ENCODE data around the gene WNT8B. TPM values are rescaled to one million over a fixed set of nuclear protein-coding genes. Genes with fewer than 3 reads are reported as not detected.

Gene WNT8B
- total and polyA plus RNA-seq, 10 of the 15 experiments (the other 5 are each of a cell fraction or from before 2014, with no cell fraction given) = not detected

DNA sequence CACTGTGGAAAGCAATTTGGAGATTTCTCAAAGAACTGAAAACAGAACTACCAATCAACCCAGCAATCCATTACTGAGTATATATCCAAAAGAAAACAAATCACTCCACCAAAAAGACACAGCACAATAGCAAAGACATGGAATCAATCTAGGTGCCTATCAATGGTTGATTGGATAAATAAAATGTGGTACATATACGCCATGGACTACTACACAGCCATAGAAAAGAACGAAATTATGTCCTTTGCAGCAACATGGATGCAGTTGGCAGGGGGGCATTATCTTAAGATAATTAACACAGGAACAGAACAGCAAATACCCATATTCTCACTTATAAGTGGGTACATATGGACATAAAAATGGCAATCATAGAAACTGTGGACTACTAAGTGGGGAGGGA, 35.4 kb upstream of the WNT8B start:
- no peaks in the 10 kb centered on the region for H3K9me3 ChIP-seq (replicated peaks; ENCODE audit: control insufficient read depth, insufficient read depth, low read length)
- no peak overlapping the region for H3K27ac ChIP-seq (ENCODE audit: control insufficient read depth, insufficient read depth)
- no peaks in the 10 kb centered on the region for H3K4me1 ChIP-seq (ENCODE audit: control insufficient read depth, insufficient read depth, low read length)
- ChIA-PET RAD21 (ENCODE audit: unreplicated experiment) (no interaction called here), CTCF (interaction anchor here (7.5 kb wide), 1 partner anchor 90 kb away, joined by 312 read pairs; no protein-coding TSS in a partner anchor), SMC1A (ENCODE audit: uncharacterized antibody, unreplicated experiment) (no interaction called here), POLR2A (no interaction called here)
- DNase-seq (ENCODE audit: low read depth, low spot score) (no peak), FAIRE-seq (no peak), ATAC-seq (no peak)
- no peak overlapping the region for H3K4me2 ChIP-seq (ENCODE audit: control insufficient read depth, insufficient read depth)
- intact Hi-C loops (cut with micrococcal nuclease; ENCODE audit: unreplicated experiment) = no loop called here
- H3K9ac ChIP-seq (ENCODE audit: control insufficient read depth, insufficient read depth, low read length) = no peak overlapping the region
- no peak overlapping the region for H3K4me3 ChIP-seq
- in situ Hi-C loops (cut with MboI) = no loop called here
- H3K27me3 ChIP-seq (replicated peaks in 1 of 2; ENCODE audit: control insufficient read depth in 2 of 2, insufficient read depth in 2 of 2, low read length in 1 of 2) = no peaks in the 10 kb centered on the region
- H3K36me3 ChIP-seq (ENCODE audit: control insufficient read depth in 2 of 2, insufficient read depth in 2 of 2, low read length in 1 of 2) = no peaks in the 10 kb centered on the region
- no peak overlapping the region for H2AFZ ChIP-seq (ENCODE audit: control insufficient read depth, low read depth, low read length)
- no peaks in the 10 kb centered on the region for H3K79me2 ChIP-seq (ENCODE audit: control insufficient read depth, insufficient read depth, low read length)
- WGBS (ENCODE audit: insufficient coverage, insufficient replicate concordance, low lambda C conversion rate, missing lambda C conversion rate) = 68% methylated on average over 2 of the region's 2 CpGs
- no peaks in the 10 kb centered on the region for H4K20me1 ChIP-seq (ENCODE audit: control insufficient read depth, insufficient read depth)
- BruUV-seq (replicated peaks) = no TSS peak
- TF ChIP-seq SMAD5 (IDR thresholded peaks at IDR 0.05; ENCODE audit: low read depth) (no peak), MEF2B (IDR thresholded peaks at IDR 0.05; ENCODE audit: partially characterized antibody, poor library complexity, severe bottlenecking) (no peak), WRNIP1 (IDR thresholded peaks at IDR 0.05; ENCODE audit: borderline replicate concordance, low read depth, low read length) (no peak), ZNF622 (IDR thresholded peaks at IDR 0.05) (no peak), NFYA (IDR thresholded peaks at IDR 0.05; ENCODE audit: borderline replicate concordance, low read depth, low read length) (no peak), RCOR1 (conservative IDR thresholded peaks at IDR 0.05; ENCODE audit: low read depth, low read length) (no peak), BMI1 (IDR thresholded peaks at IDR 0.05; ENCODE audit: borderline replicate concordance) (no peak), RUNX3 (IDR thresholded peaks at IDR 0.05; ENCODE audit: low read length) (no peak), ZNF217 (IDR thresholded peaks at IDR 0.05) (no peak)
- TF ChIP-seq, protein P1, sequence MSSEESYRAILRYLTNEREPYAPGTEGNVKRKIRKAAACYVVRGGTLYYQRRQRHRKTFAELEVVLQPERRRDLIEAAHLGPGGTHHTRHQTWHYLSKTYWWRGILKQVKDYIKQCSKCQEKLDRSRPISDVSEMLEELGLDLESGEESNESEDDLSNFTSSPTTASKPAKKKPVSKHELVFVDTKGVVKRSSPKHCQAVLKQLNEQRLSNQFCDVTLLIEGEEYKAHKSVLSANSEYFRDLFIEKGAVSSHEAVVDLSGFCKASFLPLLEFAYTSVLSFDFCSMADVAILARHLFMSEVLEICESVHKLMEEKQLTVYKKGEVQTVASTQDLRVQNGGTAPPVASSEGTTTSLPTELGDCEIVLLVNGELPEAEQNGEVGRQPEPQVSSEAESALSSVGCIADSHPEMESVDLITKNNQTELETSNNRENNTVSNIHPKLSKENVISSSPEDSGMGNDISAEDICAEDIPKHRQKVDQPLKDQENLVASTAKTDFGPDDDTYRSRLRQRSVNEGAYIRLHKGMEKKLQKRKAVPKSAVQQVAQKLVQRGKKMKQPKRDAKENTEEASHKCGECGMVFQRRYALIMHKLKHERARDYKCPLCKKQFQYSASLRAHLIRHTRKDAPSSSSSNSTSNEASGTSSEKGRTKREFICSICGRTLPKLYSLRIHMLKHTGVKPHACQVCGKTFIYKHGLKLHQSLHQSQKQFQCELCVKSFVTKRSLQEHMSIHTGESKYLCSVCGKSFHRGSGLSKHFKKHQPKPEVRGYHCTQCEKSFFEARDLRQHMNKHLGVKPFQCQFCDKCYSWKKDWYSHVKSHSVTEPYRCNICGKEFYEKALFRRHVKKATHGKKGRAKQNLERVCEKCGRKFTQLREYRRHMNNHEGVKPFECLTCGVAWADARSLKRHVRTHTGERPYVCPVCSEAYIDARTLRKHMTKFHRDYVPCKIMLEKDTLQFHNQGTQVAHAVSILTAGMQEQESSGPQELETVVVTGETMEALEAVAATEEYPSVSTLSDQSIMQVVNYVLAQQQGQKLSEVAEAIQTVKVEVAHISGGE (CRISPR knock-in tag; IDR thresholded peaks at IDR 0.05) = no peak
- TF ChIP-seq, protein P2, sequence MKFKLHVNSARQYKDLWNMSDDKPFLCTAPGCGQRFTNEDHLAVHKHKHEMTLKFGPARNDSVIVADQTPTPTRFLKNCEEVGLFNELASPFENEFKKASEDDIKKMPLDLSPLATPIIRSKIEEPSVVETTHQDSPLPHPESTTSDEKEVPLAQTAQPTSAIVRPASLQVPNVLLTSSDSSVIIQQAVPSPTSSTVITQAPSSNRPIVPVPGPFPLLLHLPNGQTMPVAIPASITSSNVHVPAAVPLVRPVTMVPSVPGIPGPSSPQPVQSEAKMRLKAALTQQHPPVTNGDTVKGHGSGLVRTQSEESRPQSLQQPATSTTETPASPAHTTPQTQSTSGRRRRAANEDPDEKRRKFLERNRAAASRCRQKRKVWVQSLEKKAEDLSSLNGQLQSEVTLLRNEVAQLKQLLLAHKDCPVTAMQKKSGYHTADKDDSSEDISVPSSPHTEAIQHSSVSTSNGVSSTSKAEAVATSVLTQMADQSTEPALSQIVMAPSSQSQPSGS (IDR thresholded peaks at IDR 0.05; ENCODE audit: low read length) = no peak
- TF ChIP-seq, protein P3, sequence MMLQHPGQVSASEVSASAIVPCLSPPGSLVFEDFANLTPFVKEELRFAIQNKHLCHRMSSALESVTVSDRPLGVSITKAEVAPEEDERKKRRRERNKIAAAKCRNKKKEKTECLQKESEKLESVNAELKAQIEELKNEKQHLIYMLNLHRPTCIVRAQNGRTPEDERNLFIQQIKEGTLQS (IDR thresholded peaks at IDR 0.05; ENCODE audit: borderline replicate concordance, extremely low read depth, low read depth, low read length) = no peak
- TF ChIP-seq, protein P4, sequence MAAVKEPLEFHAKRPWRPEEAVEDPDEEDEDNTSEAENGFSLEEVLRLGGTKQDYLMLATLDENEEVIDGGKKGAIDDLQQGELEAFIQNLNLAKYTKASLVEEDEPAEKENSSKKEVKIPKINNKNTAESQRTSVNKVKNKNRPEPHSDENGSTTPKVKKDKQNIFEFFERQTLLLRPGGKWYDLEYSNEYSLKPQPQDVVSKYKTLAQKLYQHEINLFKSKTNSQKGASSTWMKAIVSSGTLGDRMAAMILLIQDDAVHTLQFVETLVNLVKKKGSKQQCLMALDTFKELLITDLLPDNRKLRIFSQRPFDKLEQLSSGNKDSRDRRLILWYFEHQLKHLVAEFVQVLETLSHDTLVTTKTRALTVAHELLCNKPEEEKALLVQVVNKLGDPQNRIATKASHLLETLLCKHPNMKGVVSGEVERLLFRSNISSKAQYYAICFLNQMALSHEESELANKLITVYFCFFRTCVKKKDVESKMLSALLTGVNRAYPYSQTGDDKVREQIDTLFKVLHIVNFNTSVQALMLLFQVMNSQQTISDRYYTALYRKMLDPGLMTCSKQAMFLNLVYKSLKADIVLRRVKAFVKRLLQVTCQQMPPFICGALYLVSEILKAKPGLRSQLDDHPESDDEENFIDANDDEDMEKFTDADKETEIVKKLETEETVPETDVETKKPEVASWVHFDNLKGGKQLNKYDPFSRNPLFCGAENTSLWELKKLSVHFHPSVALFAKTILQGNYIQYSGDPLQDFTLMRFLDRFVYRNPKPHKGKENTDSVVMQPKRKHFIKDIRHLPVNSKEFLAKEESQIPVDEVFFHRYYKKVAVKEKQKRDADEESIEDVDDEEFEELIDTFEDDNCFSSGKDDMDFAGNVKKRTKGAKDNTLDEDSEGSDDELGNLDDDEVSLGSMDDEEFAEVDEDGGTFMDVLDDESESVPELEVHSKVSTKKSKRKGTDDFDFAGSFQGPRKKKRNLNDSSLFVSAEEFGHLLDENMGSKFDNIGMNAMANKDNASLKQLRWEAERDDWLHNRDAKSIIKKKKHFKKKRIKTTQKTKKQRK (IDR thresholded peaks at IDR 0.05; ENCODE audit: low read depth, low read length) = no peak
- TF ChIP-seq, protein P5, sequence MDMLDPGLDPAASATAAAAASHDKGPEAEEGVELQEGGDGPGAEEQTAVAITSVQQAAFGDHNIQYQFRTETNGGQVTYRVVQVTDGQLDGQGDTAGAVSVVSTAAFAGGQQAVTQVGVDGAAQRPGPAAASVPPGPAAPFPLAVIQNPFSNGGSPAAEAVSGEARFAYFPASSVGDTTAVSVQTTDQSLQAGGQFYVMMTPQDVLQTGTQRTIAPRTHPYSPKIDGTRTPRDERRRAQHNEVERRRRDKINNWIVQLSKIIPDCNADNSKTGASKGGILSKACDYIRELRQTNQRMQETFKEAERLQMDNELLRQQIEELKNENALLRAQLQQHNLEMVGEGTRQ (IDR thresholded peaks at IDR 0.05; ENCODE audit: borderline replicate concordance, low read depth, low read length) = no peak

All from GM12878 (cell line).